Neutrophil (primary cell): ENCODE measurements around the gene NKIRAS2.

ENCODE experiments used
- H3K27ac ChIP-seq: fragments of 200-600 bp; sonication (generic); 2 replicates; pipeline ENCODE4 v1.5.1; 2016; ENCODE audit warnings: mild to moderate bottlenecking, moderate library complexity
- H3K27me3 ChIP-seq: fragments of 200-600 bp; sonication (generic); 2 replicates; pipeline ENCODE4 v1.6.0; 2016; ENCODE audit warnings: mild to moderate bottlenecking
- H3K36me3 ChIP-seq: fragments of 200-600 bp; sonication (generic); 2 replicates; pipeline ENCODE4 v1.5.1; 2017
- H3K4me1 ChIP-seq, 2 experiments: fragments of 200-600 bp in 1 of 2; sonication (generic) in 1 of 2; 1 replicate in 1 of 2; 2 replicates in 1 of 2; pipeline versions ENCODE4 v1.5.1 to v1.6.1; 2013 to 2016; ENCODE audit warnings: low read depth in 1 of 2, low read length in 1 of 2, mild to moderate bottlenecking in 1 of 2, moderate library complexity in 1 of 2; ENCODE audit not compliant: control insufficient read depth in 1 of 2, insufficient read depth in 1 of 2
- H3K4me3 ChIP-seq, 2 experiments: fragments of 200-600 bp in 1 of 2; sonication (generic) in 1 of 2; 1 replicate in 1 of 2; 2 replicates in 1 of 2; pipeline ENCODE4 v1.5.1; 2013 to 2016; ENCODE audit warnings: low read depth in 1 of 2, low read length in 1 of 2, mild to moderate bottlenecking in 1 of 2, moderate library complexity in 1 of 2
- H3K9me3 ChIP-seq: fragments of 200-600 bp; sonication (generic); 2 replicates; pipeline ENCODE4 v1.5.1; 2016
- TF ChIP-seq, protein P1 (sequence below): fragments of 200-600 bp; sonication (generic); IDR thresholded peaks from 2 replicates; pipeline ENCODE4 v1.5.1; 2016; ENCODE audit warnings: antibody characterized with exemption

NKIRAS2 gene

DNA sequence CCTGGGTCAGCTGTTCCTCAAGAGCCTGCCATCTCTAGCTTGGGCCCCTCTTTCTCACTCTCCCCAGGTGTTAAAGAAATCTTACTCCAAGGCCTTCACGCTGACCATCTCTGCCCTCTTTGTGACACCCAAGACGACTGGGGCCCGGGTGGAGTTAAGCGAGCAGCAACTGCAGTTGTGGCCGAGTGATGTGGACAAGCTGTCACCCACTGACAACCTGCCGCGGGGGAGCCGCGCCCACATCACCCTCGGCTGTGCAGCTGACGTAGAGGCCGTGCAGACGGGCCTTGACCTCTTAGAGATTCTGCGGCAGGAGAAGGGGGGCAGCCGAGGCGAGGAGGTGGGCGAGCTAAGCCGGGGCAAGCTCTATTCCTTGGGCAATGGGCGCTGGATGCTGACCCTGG, 46.5 kb upstream of the NKIRAS2 start:
- TF ChIP-seq, protein P1, sequence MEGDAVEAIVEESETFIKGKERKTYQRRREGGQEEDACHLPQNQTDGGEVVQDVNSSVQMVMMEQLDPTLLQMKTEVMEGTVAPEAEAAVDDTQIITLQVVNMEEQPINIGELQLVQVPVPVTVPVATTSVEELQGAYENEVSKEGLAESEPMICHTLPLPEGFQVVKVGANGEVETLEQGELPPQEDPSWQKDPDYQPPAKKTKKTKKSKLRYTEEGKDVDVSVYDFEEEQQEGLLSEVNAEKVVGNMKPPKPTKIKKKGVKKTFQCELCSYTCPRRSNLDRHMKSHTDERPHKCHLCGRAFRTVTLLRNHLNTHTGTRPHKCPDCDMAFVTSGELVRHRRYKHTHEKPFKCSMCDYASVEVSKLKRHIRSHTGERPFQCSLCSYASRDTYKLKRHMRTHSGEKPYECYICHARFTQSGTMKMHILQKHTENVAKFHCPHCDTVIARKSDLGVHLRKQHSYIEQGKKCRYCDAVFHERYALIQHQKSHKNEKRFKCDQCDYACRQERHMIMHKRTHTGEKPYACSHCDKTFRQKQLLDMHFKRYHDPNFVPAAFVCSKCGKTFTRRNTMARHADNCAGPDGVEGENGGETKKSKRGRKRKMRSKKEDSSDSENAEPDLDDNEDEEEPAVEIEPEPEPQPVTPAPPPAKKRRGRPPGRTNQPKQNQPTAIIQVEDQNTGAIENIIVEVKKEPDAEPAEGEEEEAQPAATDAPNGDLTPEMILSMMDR = no peak
- Histone ChIP-seq H3K4me1 (no peaks in the 10 kb centered on the region), H3K9me3 (no peaks in the 10 kb centered on the region), H3K36me3 (peaks cover 76% of the 10 kb centered on the region), H3K27me3 (no peaks in the 10 kb centered on the region), H3K27ac (no peak overlapping the region), H3K4me3 (no peak overlapping the region)

DNA sequence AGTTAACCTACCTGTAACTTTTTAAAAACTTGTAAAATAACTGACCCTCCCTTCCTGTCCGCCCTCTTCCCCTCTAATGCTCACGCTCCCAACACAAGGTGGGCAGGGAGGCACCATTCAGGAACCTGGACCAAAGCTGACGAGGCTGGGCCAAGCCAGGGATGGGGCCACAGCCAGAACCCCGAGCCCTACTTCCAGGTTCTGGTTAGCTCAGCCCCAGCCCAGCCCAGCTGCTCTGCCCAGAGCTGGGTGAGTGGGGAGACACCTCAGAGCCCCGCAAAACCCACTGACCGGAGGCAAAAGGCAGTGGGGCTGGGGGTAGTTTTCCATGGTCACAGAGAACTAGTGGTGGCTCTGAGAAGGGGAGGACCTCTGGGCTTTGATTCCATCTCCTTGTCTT, 45.9 kb upstream of the NKIRAS2 start:
- Histone ChIP-seq H3K27ac (no peak overlapping the region), H3K36me3 (peaks cover 83% of the 10 kb centered on the region), H3K4me1 (no peaks in the 10 kb centered on the region), H3K4me3 (no peak overlapping the region), H3K9me3 (no peaks in the 10 kb centered on the region), H3K27me3 (no peaks in the 10 kb centered on the region)
- TF ChIP-seq, protein P1 = no peak

DNA sequence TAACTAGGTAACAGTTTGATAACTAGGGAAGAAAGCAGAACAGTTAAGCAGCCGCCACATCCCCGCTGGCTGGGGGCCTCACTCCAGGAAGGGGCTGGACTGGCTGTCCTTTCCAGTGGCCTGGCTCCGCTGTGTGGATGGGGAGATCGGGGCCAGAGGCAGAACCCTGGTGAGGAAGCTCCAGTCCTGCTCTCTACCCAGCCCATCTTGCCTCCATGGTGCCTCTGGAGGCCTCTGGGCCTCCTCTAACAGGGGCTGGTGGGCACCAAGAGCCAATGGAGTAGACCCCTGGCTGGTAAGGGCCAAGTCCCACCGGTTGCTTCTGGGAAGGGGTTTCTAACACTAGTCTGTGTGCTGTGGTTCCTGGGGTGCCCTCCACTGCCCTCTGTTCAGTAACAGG, 45.2 kb upstream of the NKIRAS2 start:
- TF ChIP-seq, protein P1 = no peak
- no peaks in the 10 kb centered on the region for H3K9me3 ChIP-seq
- peaks cover 86% of the 10 kb centered on the region for H3K36me3 ChIP-seq
- H3K27me3 ChIP-seq = no peaks in the 10 kb centered on the region
- no peak overlapping the region for H3K4me3 ChIP-seq
- no peaks in the 10 kb centered on the region for H3K4me1 ChIP-seq
- H3K27ac ChIP-seq = no peak overlapping the region

DNA sequence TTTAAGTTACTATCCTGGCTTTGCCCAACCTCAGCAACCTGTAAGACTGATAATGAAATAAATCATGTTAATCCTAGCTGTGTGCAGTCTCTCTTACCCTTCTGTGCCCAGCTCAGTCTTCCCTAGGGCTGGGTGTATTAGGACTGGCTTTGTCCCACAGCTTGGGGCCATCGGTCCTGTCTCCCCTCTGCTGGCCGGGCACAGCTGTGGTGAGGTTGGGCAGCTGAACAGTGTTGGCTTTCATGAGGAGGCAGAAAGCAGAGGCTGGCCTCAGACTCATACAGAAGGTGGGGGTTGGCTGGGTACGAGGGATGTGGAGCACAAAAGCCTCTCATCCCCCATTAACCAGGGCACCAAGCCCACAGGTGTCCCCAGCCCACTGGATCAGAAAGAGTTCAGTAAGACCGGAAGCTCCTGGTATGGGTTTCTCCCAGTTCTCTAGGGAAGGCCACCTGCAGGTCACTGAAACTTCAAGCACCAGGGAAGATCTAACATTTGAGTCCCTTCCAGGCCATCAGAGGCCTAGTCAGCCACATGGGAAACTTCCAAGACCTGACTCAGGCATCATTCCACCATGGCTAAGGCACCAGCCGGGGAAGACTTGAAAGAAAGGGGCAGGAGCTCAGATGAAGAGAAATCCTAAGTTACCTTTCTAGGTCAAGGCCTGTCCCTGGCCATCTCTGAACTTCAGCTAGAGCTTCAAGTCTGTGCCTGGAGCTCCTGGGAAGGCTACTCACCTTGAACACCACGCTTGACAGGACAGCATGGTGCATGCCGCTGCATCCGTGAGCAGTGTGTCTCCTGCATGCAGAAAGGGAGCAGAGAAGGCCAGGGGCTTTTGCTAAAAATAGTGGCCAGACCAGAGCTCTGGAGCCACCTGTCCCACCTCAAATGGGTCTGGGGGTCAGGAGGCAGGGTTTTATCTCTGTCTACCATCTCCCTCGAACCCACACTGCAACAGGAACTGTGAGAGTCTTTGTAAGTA, 44.5 kb upstream of the NKIRAS2 start:
- no peak overlapping the region for H3K27ac ChIP-seq
- no peaks in the 10 kb centered on the region for H3K9me3 ChIP-seq
- TF ChIP-seq, protein P1 = no peak
- peaks cover 93% of the 10 kb centered on the region for H3K36me3 ChIP-seq
- H3K4me3 ChIP-seq = no peak overlapping the region
- H3K27me3 ChIP-seq = no peaks in the 10 kb centered on the region
- no peaks in the 10 kb centered on the region for H3K4me1 ChIP-seq

DNA sequence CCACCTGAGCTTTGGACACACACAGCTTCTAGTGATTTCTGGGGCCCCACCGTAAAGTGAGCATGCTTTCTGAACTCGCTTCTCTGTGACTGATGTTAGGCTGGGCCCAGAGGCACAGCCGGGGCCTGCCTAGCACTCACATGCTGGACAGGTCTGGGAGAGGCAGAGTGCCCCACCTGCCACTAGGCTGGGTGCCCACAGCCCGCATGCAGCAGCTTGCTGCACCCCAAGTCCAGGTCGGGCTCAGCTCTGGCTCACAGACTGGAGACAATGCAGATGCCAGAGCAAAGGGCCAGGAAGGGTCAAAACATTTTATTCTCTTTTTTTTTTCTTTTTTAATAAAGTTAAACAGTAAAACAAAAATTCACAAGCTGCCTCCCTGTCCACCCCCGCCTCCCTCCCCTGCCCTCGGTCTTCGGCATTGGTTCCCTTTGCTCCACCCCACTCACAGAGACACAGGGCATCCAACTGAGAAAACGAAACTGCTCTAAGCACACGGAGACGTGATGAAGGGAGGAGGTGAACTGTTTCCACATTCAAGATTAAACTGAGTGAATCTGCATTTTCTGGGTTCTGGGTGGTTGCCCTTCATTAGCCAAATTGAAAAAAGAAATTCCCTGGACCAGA, 43.6 kb upstream of the NKIRAS2 start:
- Histone ChIP-seq H3K36me3 (peaks cover 96% of the 10 kb centered on the region), H3K9me3 (no peaks in the 10 kb centered on the region), H3K4me3 (no peak overlapping the region), H3K27me3 (no peaks in the 10 kb centered on the region), H3K4me1 (no peaks in the 10 kb centered on the region), H3K27ac (no peak overlapping the region)
- TF ChIP-seq, protein P1 = no peak
